Fibroblast of lung (primary cell): ENCODE data around the gene MAML2. TPM values are rescaled to one million over a fixed set of nuclear protein-coding genes. Genes with fewer than 3 reads are reported as not detected.

ENCODE experiments used
- DNase-seq, 2 donors: peaks; one replicate each; pipeline versions ENCODE4 v3.0.0 to v3.0.0-alpha.2; 2010; ENCODE audit warnings: low read depth in 2 of 2
- H2AFZ ChIP-seq: 2 replicates; pipeline ENCODE4 v1.5.1; 2012; ENCODE audit warnings: low read length, control low read depth, inconsistent platforms
- H3K27ac ChIP-seq: 2 replicates; pipeline ENCODE4 v1.5.1; 2011; ENCODE audit warnings: low read length, control low read depth; ENCODE audit not compliant: insufficient read depth
- H3K27me3 ChIP-seq: 2 replicates; pipeline ENCODE4 v1.5.1; 2011; ENCODE audit warnings: mild to moderate bottlenecking, low read length; ENCODE audit not compliant: control insufficient read depth, insufficient read depth
- H3K36me3 ChIP-seq: 2 replicates; pipeline ENCODE4 v1.5.1; 2011; ENCODE audit warnings: low read length; ENCODE audit not compliant: control insufficient read depth, insufficient read depth
- H3K4me1 ChIP-seq: 2 replicates; pipeline ENCODE4 v1.5.1; 2011; ENCODE audit warnings: low read length; ENCODE audit not compliant: control insufficient read depth, insufficient read depth; ENCODE audit errors: extremely low read depth
- H3K4me2 ChIP-seq: 2 replicates; pipeline ENCODE4 v1.5.1; 2011; ENCODE audit warnings: low read length, control low read depth; ENCODE audit not compliant: insufficient read depth; ENCODE audit errors: extremely low read depth
- H3K4me3 ChIP-seq, 4 experiments: fragments of 200-600 bp in 1 of 4; sonication (generic) in 1 of 4; replicated peaks in 1 of 4; 2 replicates each; pipeline ENCODE4 v1.5.1; 2011 to 2016; ENCODE audit warnings: low read length in 4 of 4, low read depth in 3 of 4, mild to moderate bottlenecking in 3 of 4, control low read depth in 2 of 4, inconsistent platforms in 1 of 4, mixed read lengths in 1 of 4; ENCODE audit not compliant: insufficient read depth in 1 of 4; ENCODE audit errors: control extremely low read depth in 1 of 4
- H3K79me2 ChIP-seq: 2 replicates; pipeline ENCODE4 v1.5.1; 2012; ENCODE audit warnings: mild to moderate bottlenecking, low read length, inconsistent platforms; ENCODE audit not compliant: control insufficient read depth, insufficient read depth
- H3K9ac ChIP-seq: 2 replicates; pipeline ENCODE4 v1.5.1; 2011; ENCODE audit warnings: mild to moderate bottlenecking, low read length, control low read depth; ENCODE audit not compliant: insufficient read depth
- H3K9me3 ChIP-seq: 2 replicates; pipeline ENCODE4 v1.5.1; 2012; ENCODE audit warnings: low read depth, low read length; ENCODE audit not compliant: control insufficient read depth, insufficient read depth
- H4K20me1 ChIP-seq: 2 replicates; pipeline ENCODE4 v1.5.1; 2011; ENCODE audit warnings: low read length; ENCODE audit not compliant: control insufficient read depth, insufficient read depth; ENCODE audit errors: extremely low read depth
- CTCF ChIP-seq, 2 donors: IDR thresholded peaks in 1 of 2; conservative IDR thresholded peaks in 1 of 2; 1 replicate in 1 of 2; 2 replicates in 1 of 2; pipeline ENCODE4 v1.5.1; 2011 to 2012; ENCODE audit warnings: low read length in 2 of 2, control low read depth in 1 of 2, inconsistent platforms in 1 of 2, low read depth in 1 of 2, mild to moderate bottlenecking in 1 of 2
- EZH2 ChIP-seq: IDR thresholded peaks from 2 replicates; pipeline ENCODE4 v1.5.1; 2012; ENCODE audit warnings: low read length, control low read depth, mild to moderate bottlenecking; ENCODE audit errors: missing control alignments
- polyA plus RNA-seq, 2 donors: library from polyadenylated mRNA; depleted of rRNA in 1 of 2; stranded (reverse) in 1 of 2; unstranded in 1 of 2; fragments of >200 nt; gene quantifications; 2 replicates each; pipeline ENCODE4 v1.2.1, GENCODE V29; 2011 to 2012; ENCODE audit warnings: missing spikeins in 1 of 2
- total RNA-seq: library from RNA; depleted of rRNA; stranded (reverse); fragments of >200 nt; gene quantifications from 2 replicates; pipeline ENCODE4 v1.2.1, GENCODE V29; 2014

The MAML2 gene
- total and polyA plus RNA-seq, 2 donors (not counting 1 experiment from before 2014, with no cell fraction given) = 13.0 to 19.0 TPM

DNA sequence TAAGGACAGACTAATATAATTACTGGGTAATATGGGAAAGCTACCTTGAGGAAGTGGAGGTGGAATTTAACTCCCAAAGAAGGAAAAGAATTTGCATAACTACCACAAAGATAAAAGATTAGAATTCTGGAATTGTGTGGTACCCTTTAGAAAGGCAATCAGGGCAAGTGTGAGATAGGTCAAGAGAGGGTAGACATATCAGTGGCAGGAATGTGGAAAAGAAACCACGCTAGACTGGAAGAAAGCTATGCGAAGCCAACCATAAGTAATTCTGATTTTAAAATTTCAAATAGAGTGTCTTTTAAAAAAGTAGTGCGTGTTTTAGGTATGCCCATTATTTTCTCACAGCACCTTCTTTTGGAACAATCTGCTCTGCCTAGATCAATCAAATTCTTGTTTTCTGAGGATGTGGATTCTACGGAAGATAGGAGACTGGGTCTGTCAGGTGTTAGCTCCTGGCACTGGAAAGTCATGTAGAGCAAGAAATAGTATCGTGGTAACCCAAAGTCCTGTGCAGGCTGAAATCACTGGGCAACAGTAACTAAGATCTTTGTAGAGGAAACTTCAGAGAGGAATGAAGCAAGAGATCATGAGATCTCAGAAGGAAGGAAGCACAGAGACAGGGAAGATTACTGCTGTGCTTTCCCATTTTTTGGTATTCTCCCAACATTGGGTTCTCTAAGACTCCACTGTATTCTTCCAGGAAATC is 307.8 kb downstream of the MAML2 start:
- Histone ChIP-seq H3K4me1 (peaks cover 2% of the 10 kb centered on the region), H3K9me3 (no peaks in the 10 kb centered on the region), H2AFZ (no peak overlapping the region), H4K20me1 (no peaks in the 10 kb centered on the region), H3K27me3 (no peaks in the 10 kb centered on the region), H3K4me2 (no peak overlapping the region), H3K27ac (no peak overlapping the region), H3K4me3 (no peak overlapping the region), H3K79me2 (no peaks in the 10 kb centered on the region), H3K9ac (no peak overlapping the region), H3K36me3 (no peaks in the 10 kb centered on the region)
- TF ChIP-seq EZH2 = no peak
- TF ChIP-seq CTCF (conservative IDR thresholded peaks at IDR 0.05 in 1 of 2, IDR thresholded peaks at IDR 0.05 in 1 of 2; ENCODE audit: low read depth in 1 of 2, low read length in 2 of 2) = no peak
- no peak for DNase-seq

GRCh38 chr11:96033599-96033998 is 309.4 kb downstream of the MAML2 start:
- Histone ChIP-seq H3K27me3 (no peaks in the 10 kb centered on the region), H3K4me2 (no peak overlapping the region), H3K4me3 (no peak overlapping the region), H3K27ac (no peak overlapping the region), H3K9me3 (no peaks in the 10 kb centered on the region), H4K20me1 (no peaks in the 10 kb centered on the region), H2AFZ (no peak overlapping the region), H3K9ac (no peak overlapping the region), H3K79me2 (no peaks in the 10 kb centered on the region), H3K4me1 (peaks cover 2% of the 10 kb centered on the region), H3K36me3 (no peaks in the 10 kb centered on the region)
- no peak for TF ChIP-seq CTCF (conservative IDR thresholded peaks at IDR 0.05 in 1 of 2, IDR thresholded peaks at IDR 0.05 in 1 of 2; ENCODE audit: low read depth in 1 of 2, low read length in 2 of 2)
- no peak for TF ChIP-seq EZH2
- DNase-seq = no peak

- DNase-seq = no peak
- no peaks in the 10 kb centered on the region for H3K9me3 ChIP-seq
- no peak overlapping the region for H3K27ac ChIP-seq
- no peak overlapping the region for H3K9ac ChIP-seq
- no peaks in the 10 kb centered on the region for H3K36me3 ChIP-seq
- no peaks in the 10 kb centered on the region for H3K27me3 ChIP-seq
- TF ChIP-seq EZH2 = no peak
- TF ChIP-seq CTCF (conservative IDR thresholded peaks at IDR 0.05 in 1 of 2, IDR thresholded peaks at IDR 0.05 in 1 of 2; ENCODE audit: low read depth in 1 of 2, low read length in 2 of 2) = no peak
- no peak overlapping the region for H2AFZ ChIP-seq
- H3K4me1 ChIP-seq = peaks cover 2% of the 10 kb centered on the region
- H4K20me1 ChIP-seq = no peaks in the 10 kb centered on the region
- H3K4me2 ChIP-seq = no peak overlapping the region
- H3K4me3 ChIP-seq = no peak overlapping the region
- H3K79me2 ChIP-seq = no peaks in the 10 kb centered on the region
These were observed 309.9 kb downstream of the MAML2 start for GRCh38 chr11:96033095-96033494.
